ENCODE measurements around the gene TMEM271. TPM values are rescaled to one million over a fixed set of nuclear protein-coding genes. Genes with fewer than 3 reads are reported as not detected.

Gene TMEM271
- total RNA-seq, 1 donor, result not detected

GRCh38 chr4:581753-582361, 5.8 kb upstream of the TMEM271 start:
- no peak for DNase-seq (ENCODE audit: low read depth in 2 of 3, low spot score in 2 of 3)

DNA sequence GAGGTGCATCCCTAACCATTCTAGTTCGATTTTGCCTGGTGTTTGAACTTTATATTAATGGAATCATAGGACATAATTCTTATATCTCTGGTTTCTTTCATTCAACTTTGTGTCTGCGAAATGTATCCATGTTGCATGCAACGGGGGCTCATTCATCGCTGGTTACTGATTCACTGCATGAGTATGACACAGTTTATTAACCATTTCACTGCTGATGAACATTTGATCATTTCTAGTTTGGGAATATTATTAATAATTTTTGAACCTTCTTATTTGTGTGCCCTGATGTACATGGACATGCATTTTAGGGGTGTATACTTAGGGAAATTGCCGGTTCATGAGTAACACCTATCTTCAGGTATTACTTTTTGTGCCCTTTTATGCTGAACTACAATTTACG, 5.1 kb upstream of the TMEM271 start:
- no peak for DNase-seq (ENCODE audit: low read depth in 2 of 3, low spot score in 2 of 3)

DNA sequence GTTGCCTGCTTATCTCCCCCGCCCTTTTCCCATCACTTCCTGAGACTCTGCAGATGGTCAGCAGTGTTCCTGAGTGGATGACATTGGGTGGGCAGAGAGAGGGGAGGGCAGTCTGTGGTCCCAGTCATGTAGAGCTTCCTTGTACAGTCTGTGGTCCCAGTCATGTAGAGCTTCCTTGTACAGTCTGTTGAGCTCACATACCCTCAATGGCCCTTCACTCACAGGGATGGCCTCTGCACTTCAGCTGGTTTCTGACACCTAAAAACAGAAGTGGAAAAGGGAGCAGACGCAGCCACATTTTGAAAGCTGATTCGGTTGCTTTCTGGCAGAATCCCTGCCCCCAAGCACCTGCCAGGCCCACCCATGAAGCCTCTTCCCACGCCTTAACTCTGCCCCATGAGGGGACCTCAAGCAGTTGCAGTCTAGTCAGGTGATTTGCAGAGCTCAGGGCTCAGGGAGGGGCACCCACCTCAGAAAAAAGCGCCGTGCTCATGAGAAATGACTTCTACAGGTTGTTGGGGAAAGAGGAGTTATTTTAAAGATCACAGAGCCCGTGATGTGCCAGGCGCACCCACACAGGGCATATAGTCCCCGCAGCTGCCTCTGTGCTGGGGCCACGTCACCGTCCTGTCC, 3.6 kb upstream of the TMEM271 start:
- peak in 1 of 3 donors; percentile 17 for DNase-seq (ENCODE audit: low read depth in 2 of 3, low spot score in 2 of 3)

- DNase-seq (ENCODE audit: low read depth in 2 of 3, low spot score in 2 of 3), result no peak
These were observed 2.7 kb upstream of the TMEM271 start for GRCh38 chr4:578451-579443.

DNA sequence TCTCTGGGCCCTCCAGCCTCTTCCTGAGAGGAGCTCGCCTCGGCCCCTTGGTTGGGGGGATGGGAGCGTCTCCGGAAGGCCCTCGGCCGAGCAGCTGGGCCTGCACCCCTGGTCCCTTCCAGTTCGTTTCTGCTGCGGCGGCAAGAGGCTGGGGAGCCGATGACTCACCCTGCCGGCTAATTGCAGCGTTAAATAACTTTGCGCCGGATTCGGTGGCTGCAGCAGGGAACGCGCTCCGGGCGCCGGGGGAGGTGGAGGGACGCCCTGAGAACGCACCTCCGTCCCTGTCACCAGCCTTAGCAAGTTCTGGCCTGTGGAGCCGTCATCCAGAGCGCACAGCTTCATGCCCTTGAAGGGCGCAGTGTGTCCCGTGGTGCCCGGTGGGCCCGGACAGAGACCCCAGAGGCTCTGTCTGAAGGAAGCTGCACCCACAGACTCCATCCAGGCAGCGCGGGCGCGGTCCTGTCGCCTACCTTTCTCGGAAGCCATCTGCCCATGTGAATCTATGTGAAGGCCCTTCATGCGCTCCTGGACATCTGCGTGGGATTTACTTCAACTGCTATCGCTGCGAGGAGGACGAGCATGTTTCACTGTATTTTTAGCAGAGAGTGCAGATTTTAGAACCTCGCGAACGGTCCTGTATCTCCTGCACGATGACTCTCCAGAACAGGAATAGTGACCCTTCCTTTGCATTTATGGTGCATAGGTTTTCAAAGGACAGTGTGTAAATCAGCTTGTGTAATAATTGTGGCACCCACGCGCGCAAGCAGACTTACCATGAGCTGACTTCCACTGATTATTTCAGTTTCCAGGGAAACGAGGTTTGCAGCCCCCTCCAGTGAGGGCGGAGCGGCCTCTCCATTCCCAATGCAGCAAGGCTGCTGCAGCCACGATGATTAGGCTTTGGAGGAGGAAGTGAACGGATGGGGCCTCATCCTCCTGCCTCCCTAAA, 1.7 kb upstream of the TMEM271 start:
- DNase-seq (ENCODE audit: low read depth in 2 of 3, low spot score in 2 of 3), result peak in 2 of 3 donors; percentile 56 to 60

DNA sequence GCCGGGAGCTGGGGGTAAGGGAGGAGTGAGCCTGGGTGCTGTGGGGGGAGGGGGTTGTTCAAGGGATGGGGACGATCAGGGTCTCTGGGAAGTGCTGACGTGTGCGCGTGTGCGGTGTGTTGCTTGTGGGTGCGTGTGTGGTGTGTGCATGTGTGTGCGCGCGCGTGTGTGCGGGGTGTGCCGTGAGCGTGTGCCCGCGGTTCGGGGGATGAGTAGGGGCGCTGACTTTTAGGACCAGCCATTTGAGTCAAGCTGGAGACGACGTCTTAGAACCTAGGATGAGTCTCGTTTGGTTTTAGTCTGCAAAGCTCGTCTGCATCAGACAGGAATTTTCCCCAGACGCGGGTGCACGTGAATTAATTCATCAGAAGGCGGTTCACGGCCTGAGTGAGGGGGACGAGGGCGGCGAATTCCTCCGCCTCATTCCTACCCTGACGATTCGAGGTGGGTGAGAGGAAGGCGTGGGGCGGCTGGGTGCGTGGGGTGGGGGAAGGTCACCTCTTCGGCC, 950 bp upstream of the TMEM271 start:
- DNase-seq (ENCODE audit: low read depth in 2 of 3, low spot score in 2 of 3), result peak in 1 of 3 donors; percentile 4

DNA sequence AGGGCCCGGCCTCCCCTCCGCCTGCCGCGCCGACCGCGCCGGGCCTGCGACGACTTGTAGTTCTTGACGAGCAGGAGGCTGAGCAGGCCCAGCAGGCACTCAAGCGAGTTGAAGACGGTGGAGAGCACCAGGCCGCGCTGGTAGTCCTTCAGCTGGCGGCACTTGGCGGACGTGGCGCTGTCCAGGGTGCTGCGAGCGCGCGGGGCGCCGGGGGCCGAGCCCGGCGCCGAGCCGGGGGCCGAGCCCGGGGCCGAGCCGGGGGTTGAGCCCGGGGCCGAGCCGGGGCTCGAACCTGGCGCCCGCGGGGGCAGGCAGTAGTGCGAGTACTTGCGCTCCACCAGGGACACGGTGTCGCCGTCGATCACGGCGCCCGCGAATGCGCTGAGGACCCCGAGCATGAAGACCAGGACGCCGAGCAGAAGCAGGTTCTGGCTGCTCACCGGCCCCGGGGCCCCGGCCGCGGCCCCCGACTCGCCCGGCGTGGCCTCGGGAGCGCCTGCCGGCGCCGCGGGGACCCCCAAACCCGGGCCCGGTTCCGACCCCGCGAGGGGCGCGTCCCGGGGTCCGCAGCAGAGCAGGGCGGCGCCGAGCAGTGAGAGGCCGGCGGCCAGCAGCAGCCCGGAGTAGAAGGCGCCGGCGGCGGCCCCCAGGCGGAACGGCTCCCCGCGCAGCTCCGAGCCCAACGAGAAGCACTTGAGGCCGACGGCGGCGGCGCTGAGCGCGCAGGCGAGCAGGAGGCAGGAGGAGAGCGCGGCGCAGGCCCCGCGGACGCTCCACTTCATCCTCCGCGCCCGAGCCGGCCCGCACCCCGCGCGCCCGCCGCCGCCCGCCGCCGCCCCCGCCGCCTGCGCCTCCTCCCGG, 584 bp downstream of the TMEM271 start:
- peak in 2 of 3 donors; percentile 58 to 64 for DNase-seq (ENCODE audit: low read depth in 2 of 3, low spot score in 2 of 3)

DNA sequence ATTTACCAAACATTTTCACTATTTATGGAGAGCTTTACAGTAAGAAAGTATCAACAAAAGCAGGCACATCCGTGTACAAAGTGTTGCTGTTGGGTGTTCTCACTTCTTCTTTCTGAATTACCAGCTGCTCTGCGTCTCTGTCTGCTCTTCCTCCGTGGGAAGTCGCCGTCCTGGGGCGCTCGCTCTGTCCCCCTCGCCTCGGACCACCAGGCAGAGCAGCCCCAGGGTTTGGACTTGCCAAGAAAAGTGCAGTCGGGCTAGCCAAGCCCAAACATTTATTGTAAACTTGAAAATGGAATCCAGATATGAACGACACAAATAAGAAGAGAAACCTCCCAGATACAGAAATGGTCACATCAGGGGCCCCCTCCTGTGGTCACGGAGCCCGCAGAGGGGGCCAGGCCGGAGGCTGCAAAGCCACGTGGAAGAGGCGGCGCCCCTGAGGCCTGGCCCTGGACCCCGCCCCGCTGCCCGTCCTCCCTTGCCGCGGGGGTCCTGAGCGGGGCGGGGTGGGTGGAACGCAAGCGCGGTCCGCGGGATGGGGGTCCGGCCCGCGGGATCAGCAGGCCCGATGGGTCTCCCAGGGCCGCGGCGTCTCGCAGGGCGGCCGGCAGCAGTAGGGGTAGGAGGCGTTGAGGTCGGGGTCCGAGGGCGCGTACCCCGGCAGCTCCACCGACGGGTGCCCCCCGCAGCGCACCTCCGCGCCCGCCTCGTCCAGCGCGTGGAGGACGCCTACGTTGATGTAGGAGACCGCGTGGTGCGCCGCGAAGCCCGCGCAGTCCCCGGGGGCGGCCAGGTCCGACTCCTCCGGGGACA, 1.5 kb downstream of the TMEM271 start:
- no peak for DNase-seq (ENCODE audit: low read depth in 2 of 3, low spot score in 2 of 3)

DNA sequence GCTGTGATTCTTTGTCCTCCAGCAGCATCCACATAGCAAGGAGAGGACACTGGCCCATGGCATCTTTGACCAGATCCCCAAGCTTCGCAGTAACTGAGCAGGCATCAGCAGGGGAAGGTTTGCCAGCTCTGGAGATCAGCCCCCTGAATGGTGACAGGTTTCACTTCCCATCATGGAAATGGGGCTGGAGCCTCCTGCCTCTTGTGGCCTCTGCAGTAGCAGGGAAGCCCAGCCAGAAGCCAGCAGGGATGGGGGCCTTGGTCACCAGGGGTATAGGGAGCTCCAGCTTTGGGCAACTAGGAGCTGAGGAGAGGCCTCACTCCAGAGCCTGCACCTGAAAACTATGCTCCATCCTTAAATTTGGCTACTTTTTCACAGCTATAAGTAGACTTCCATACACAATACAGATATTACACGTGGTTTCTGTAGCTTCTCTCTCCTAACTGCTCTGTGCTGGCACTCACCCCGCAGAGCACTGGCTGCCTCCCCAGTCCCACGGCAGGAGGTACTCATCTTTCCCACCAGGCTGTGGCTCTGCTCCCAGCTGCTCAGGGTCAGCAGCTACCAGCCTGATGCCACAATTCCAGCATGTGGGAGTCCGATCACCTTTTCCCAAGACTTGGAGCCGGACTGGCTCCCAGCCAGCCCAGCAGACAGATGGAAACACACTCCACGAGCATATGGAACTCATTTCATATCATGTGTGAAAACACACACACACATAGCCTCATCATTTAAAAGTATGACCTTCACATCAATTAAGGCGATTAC, 2.8 kb downstream of the TMEM271 start:
- DNase-seq (ENCODE audit: low read depth in 2 of 3, low spot score in 2 of 3), result no peak

DNA sequence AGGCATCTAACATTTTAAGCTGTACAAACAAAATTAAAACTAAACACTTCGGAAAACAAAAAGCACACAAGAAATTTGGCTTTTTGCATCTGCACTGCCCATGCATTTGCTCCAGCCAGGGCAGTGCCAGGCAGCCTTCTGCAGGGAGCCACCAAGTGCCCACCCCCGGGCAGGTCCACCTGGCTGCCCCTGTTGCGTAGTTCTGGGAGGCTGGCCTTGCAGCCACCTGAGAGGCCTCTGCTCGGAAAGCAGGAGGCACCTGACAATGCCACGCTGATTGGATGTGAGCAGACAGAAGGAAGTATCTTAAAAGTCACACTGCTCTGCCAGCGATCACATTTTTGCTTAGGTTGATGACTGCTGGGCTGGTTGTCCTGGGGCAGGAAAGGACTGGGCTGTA, 3.5 kb downstream of the TMEM271 start:
- DNase-seq (ENCODE audit: low read depth in 2 of 3, low spot score in 2 of 3), result no peak

DNA sequence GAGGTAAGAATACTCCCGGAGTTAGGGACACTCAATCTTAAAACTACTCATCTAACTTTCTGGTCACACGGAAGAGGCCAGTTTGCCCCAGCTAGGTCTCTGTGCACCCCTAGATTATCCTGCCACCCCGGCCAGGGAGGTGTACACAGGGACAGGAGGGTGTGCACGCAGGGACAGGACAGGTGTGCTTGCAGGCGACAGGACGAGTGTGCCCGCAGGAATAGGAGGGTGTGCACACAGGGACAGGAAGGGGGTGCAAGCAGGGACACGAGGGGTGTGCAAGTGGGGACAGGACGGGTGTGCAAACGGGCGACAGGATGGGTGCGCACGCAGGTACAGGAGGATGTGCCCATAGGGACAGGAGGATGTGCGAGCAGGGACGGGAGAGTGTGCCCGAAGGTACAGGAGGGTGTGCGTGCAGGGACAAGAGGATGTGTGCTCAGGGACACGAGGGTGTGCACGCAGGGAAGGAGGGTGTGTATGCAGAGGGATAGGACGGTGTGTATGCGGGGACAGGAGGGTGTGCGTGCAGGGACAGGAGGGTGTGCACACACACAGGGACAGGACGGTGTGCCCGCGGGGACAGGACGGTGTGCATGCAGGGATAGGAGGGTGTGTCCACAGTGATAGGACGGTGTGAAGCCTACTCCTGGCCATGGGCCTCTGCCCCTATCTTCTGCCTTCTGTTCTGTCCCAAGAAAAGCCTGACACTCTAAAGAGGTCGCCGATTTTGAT, 4.1 kb downstream of the TMEM271 start:
- DNase-seq (ENCODE audit: low read depth in 2 of 3, low spot score in 2 of 3), result no peak

GRCh38 chr4:570754-571153, 5.3 kb downstream of the TMEM271 start:
- DNase-seq (ENCODE audit: low read depth in 2 of 3, low spot score in 2 of 3), result no peak

DNA sequence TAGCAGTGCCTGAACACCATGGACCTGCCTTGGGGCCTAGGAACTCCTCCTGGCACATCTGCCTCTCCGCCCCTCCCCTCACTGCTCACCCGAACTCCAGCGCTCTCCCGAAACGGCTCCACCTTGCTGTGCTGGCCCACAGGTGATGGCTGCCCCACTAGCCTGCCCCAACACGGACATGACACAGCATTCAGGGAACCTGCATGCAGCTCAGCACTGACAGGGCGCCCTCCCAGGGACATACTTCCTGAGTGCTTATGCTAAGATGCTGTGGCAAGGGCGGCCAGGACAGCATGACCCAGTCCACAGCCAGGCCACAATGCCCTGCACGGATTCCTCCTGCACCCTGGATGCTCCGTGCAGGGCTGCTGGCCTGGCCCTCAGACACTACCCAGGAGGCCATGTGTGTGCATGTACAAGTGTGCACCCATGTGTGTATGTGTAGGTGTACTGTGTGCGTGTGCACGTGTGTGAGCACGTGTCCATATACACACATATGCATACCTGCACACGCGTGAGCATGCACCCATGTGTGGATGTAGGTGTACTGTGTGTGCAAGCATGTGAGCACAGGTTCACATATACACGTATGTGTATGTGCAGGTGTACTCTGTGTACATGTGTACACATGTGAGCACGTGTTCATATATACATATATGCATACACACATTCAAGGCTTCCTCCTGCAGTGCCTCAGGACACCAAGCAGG, 6.0 kb downstream of the TMEM271 start:
- no peak for DNase-seq (ENCODE audit: low read depth in 2 of 3, low spot score in 2 of 3)

DNA sequence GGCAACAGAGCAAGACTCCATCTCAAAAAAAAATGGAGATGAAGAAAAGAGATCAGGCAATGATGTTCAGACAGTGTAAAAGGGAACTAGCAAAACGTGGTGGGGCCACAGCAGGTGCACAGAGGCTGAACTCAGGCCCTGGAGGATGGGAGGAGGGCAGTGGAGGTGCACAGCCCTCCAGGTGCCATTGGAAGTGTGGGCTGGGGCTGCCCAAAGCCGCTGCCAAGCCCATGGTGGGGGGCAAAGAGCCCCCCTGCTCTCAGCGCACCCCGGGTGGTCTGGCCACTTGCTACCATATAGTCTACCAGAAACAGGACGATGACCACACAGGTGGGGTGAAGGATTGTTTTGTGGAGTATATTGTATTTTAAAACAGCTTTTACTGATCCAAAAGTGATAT, 7.1 kb downstream of the TMEM271 start:
- DNase-seq (ENCODE audit: low read depth in 2 of 3, low spot score in 2 of 3), result no peak

DNA sequence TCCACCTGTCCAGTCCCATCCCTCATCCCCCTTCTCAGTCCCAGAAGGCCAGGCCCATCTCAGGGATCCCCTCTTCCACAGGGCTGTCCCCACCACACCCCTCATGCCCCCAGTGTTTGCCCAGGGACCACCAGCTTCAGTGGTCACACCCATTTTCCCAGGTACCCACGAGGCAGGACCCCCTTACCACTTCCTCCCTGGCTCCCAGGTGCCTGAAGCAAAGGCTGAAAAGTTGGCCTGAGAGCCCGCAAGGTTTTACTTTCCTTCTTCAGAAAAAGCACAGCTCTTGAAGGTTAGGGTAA, 7.8 kb downstream of the TMEM271 start:
- DNase-seq (ENCODE audit: low read depth in 2 of 3, low spot score in 2 of 3), result no peak
